ENCODE measurements around the gene MDGA2. TPM values are rescaled to one million over a fixed set of nuclear protein-coding genes. Genes with fewer than 3 reads are reported as not detected.

The MDGA2 gene
- total and polyA plus RNA-seq, 7 donors, result 0.01 TPM; not detected in 6

DNA sequence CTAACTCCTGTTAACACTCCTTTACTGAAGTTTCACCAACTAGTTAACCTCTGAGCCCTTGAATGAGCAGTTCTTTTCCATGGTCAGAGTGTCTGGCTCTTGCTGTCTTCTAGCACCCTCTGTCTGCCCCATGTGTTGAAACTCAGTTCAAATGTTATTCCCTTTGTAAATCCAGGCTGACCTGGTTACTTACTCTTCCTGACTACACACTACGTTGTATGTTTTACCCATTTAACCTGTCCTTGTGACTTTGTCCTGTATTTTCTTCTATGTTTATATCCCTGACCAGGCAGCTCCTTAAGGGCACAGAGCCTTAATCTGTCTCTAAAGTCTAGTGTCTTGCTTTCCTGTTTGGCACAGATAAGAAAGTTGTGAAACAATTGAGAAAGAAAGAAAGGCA is 634.9 kb downstream of the MDGA2 start:
- Histone ChIP-seq H3K27ac (no peak overlapping the region), H3K36me3 (ENCODE audit: insufficient read depth in 1 of 2, low read depth in 1 of 2) (no peaks in the 10 kb centered on the region), H3K4me1 (no peaks in the 10 kb centered on the region), H3K9me3 (no peaks in the 10 kb centered on the region), H3K4me3 (no peak overlapping the region), H3K27me3 (ENCODE audit: insufficient read depth in 3 of 3, low read length in 2 of 3) (no peaks in the 10 kb centered on the region)
- DNase-seq (no peak), ATAC-seq (no peak)
- intact Hi-C loops (cut with DNase I), result no loop called here
- TF ChIP-seq CTCF (IDR thresholded peaks at IDR 0.05), result no peak
- 8 to 13% (median 12%) methylated on average over 1 of the region's 1 CpG for WGBS, 3 donors

- Histone ChIP-seq H3K9me3 (no peaks in the 10 kb centered on the region), H3K4me3 (no peak overlapping the region), H3K4me1 (no peaks in the 10 kb centered on the region), H3K27me3 (ENCODE audit: insufficient read depth in 3 of 3, low read length in 2 of 3) (no peaks in the 10 kb centered on the region), H3K36me3 (ENCODE audit: insufficient read depth in 1 of 2, low read depth in 1 of 2) (no peaks in the 10 kb centered on the region), H3K27ac (no peak overlapping the region)
- TF ChIP-seq CTCF (IDR thresholded peaks at IDR 0.05), result no peak
- intact Hi-C loops (cut with DNase I), result no loop called here
- ATAC-seq (no peak), DNase-seq (no peak)
These were observed 636.1 kb downstream of the MDGA2 start for GRCh38 chr14:47039336-47039735.

- Histone ChIP-seq H3K36me3 (ENCODE audit: insufficient read depth in 1 of 2, low read depth in 1 of 2) (no peaks in the 10 kb centered on the region), H3K27ac (no peak overlapping the region), H3K4me3 (no peak overlapping the region), H3K9me3 (peaks cover 4% of the 10 kb centered on the region), H3K4me1 (no peaks in the 10 kb centered on the region), H3K27me3 (ENCODE audit: insufficient read depth in 3 of 3, low read length in 2 of 3) (no peaks in the 10 kb centered on the region)
- no peak for TF ChIP-seq CTCF (IDR thresholded peaks at IDR 0.05)
- no peak for ATAC-seq
- intact Hi-C loops (cut with DNase I), result no loop called here
- WGBS, 3 donors, result 89 to 94% (median 89%) methylated on average over 2 of the region's 2 CpGs
- no peak for DNase-seq
These were observed 652.7 kb downstream of the MDGA2 start for GRCh38 chr14:47022721-47023120.

DNA sequence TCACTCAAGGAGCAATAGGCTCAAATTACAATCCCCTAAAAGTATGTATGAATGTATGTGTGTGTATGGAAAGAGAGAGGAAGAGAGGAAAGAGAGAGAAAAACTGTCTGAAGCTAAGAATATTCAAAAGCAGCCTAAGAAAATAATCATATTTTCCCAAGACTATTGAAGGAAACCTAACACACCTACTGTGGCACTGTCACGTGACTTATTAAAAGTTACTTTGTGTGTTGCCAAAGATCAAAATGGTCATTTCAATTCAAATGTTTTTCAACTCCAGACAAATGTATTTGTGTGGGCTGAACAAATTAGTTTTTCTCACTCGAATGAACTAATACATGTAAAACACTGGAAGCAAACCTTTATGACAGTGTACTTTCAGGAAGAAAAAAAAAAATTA is 654.9 kb downstream of the MDGA2 start:
- Histone ChIP-seq H3K4me1 (no peaks in the 10 kb centered on the region), H3K27ac (no peak overlapping the region), H3K27me3 (ENCODE audit: insufficient read depth in 3 of 3, low read length in 2 of 3) (no peaks in the 10 kb centered on the region), H3K36me3 (ENCODE audit: insufficient read depth in 1 of 2, low read depth in 1 of 2) (no peaks in the 10 kb centered on the region), H3K4me3 (no peak overlapping the region), H3K9me3 (peaks cover 4% of the 10 kb centered on the region)
- intact Hi-C loops (cut with DNase I), result no loop called here
- TF ChIP-seq CTCF (IDR thresholded peaks at IDR 0.05), result no peak
- WGBS, 3 donors, result 72 to 78% (median 74%) methylated on average over 2 of the region's 2 CpGs
- DNase-seq (no peak), ATAC-seq (no peak)

DNA sequence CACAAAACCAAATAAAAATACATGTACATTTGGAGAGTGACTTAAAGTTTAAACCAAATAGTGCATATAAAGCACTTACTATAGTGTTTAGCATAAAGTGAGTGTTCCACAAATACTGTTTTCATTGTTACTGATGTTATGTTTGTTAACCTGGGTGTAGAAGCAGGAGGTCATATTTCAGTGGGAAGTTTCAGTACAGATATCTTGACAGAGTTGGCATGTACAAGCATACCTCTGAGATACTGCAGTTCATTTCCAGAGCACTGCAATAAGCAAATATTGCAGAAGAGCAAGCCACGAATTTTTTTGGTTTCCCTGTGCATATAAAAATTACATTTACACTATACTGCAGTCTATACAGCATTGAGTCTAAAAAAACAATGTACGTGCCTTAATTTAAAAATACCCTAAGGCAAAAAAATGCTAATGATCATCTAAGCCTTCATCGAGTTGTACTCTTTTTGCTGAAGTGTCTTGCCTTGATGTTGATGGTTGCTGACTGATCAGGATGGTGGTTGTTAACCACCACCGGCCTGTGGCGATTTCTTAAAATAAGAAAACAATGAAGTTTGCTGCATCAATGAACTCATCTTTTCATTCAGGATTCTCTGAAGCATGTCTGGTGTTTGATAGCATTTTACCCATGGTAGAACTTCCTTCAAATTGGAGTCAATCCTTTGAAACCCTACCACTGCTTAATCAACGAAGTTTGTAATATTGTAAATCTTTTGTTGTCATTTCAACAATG is 662.7 kb downstream of the MDGA2 start:
- Histone ChIP-seq H3K27me3 (ENCODE audit: insufficient read depth in 3 of 3, low read length in 2 of 3) (no peaks in the 10 kb centered on the region), H3K9me3 (no peaks in the 10 kb centered on the region), H3K4me3 (no peak overlapping the region), H3K4me1 (no peaks in the 10 kb centered on the region), H3K27ac (no peak overlapping the region), H3K36me3 (ENCODE audit: insufficient read depth in 1 of 2, low read depth in 1 of 2) (no peaks in the 10 kb centered on the region)
- intact Hi-C loops (cut with DNase I), result no loop called here
- WGBS, 3 donors, result 79 to 82% (median 81%) methylated on average over 6 of the region's 6 CpGs
- ATAC-seq (no peak), DNase-seq (no peak)
- TF ChIP-seq CTCF (IDR thresholded peaks at IDR 0.05), result no peak
